Esophagus muscularis mucosa (tissue), 4 donors: ENCODE measurements around the gene APOLD1. TPM values are rescaled to one million over a fixed set of nuclear protein-coding genes. Genes with fewer than 3 reads are reported as not detected.
"Not testable (repeated sequence)": the region's sequence is repeated elsewhere in the genome, so short reads cannot be mapped to it uniquely, and the experiment has no call there.

ENCODE experiments used
- DNase-seq: peaks from one replicate; pipeline ENCODE4 v3.0.0-alpha.2; 2017; ENCODE audit errors: extremely low spot score
- H3K27ac ChIP-seq, 4 donors: fragments of 200-600 bp; sonication (generic); replicated peaks in 1 of 4; 1 replicate in 3 of 4; 2 replicates in 1 of 4; pipeline ENCODE4 v1.5.1; 2016 to 2019; ENCODE audit warnings: mild to moderate bottlenecking in 1 of 4
- H3K27me3 ChIP-seq, 4 donors: fragments of 200-600 bp; sonication (generic); one replicate each; pipeline versions ENCODE4 v1.5.1 to v1.6.0; 2016 to 2019
- H3K36me3 ChIP-seq, 4 donors: fragments of 200-600 bp; sonication (generic); one replicate each; pipeline ENCODE4 v1.5.1; 2016 to 2019
- H3K4me1 ChIP-seq, 4 donors: fragments of 200-600 bp; sonication (generic); one replicate each; pipeline ENCODE4 v1.5.1; 2016 to 2019
- H3K4me3 ChIP-seq, 4 donors: fragments of 200-600 bp; sonication (generic); 1 replicate in 2 of 4; 2 replicates in 2 of 4; pipeline ENCODE4 v1.5.1; 2016 to 2019; ENCODE audit warnings: mild to moderate bottlenecking in 4 of 4, moderate library complexity in 1 of 4
- H3K9me3 ChIP-seq, 4 donors: fragments of 200-600 bp; sonication (generic); 1 replicate in 3 of 4; 2 replicates in 1 of 4; pipeline ENCODE4 v1.5.1; 2016 to 2019
- CTCF ChIP-seq, 3 experiments: fragments of 200-600 bp in 2 of 3; fragments of 450-650 bp in 1 of 3; sonication (generic) in 2 of 3; IDR thresholded peaks; one replicate each; pipeline ENCODE4 v1.5.1; 2017 to 2019; ENCODE audit warnings: antibody characterized with exemption in 3 of 3, mild to moderate bottlenecking in 2 of 3, moderate library complexity in 1 of 3
- EP300 ChIP-seq: sonication (generic); formaldehyde crosslinking; IDR thresholded peaks from one replicate; pipeline ENCODE4 v1.6.1; 2017; ENCODE audit warnings: antibody characterized with exemption
- POLR2A ChIP-seq: fragments of 450-650 bp; IDR thresholded peaks from one replicate; pipeline ENCODE4 v1.6.1; 2017; ENCODE audit warnings: antibody characterized with exemption, moderate library complexity, mild to moderate bottlenecking, low read depth
- POLR2AphosphoS5 ChIP-seq, 2 donors: sonication (generic); formaldehyde crosslinking; IDR thresholded peaks; one replicate each; pipeline ENCODE4 v1.6.1; 2017; ENCODE audit warnings: antibody characterized with exemption in 2 of 2
- WGBS: methylation state at CpG from one replicate; pipeline ENCODE4 v1.1.5; 2018; 5-methylcytosine and 5-hydroxymethylcytosine counted together
- intact Hi-C: fragments of 100-400 bp; cut with DNase I; formaldehyde crosslinking; loops from one replicate; pipeline ENCODE4 v1.15.1; 2023
- total RNA-seq, 4 donors: library from RNA; depleted of rRNA; stranded (reverse); fragments of >200 nt; gene quantifications; one replicate each; pipeline versions ENCODE4 v1.1.0 to v1.2.1, GENCODE V29; 2016

Gene APOLD1
- total RNA-seq, 4 donors from 2014 or later: 13.3 to 49.4 (median 37.1) TPM

GRCh38 chr12:12813120-12814101, 28.0 kb downstream of the APOLD1 start, which contains the start of gene DDX47:
Gene DDX47 (plus strand): TSS chr12:12813346. CDS start chr12:12813368, 22 bp downstream.
- TF ChIP-seq POLR2AphosphoS5 (IDR thresholded peaks at IDR 0.05): peak; percentile 86 to 94
- TF ChIP-seq EP300: no peak
- no peak for TF ChIP-seq POLR2A
- TF ChIP-seq CTCF (IDR thresholded peaks at IDR 0.05): peak; percentile 98 to 100 (median 99)
- peak; percentile 99 for DNase-seq
- Histone ChIP-seq H3K27ac (peak within 1 kb of the TSS; percentile 69 to 84 (median 76)), H3K4me3 (peak within 1 kb of the TSS; percentile 71 to 97 (median 78)), H3K27me3 (no peaks in the 10 kb centered on the region), H3K4me1 (peaks cover 34 to 55% (median 42%) of the 10 kb centered on the region in 4 donors), H3K36me3 (peaks cover 0 to 21% (median 6%) of the 10 kb centered on the region in 4 donors), H3K9me3 (no peaks in the 10 kb centered on the region)
- WGBS: 6% methylated on average over 19 of the region's 35 CpGs
- intact Hi-C loops: loop anchor here (2.0 kb wide), 1 partner anchor 27 kb away; no protein-coding TSS in a partner anchor

GRCh38 chr12:12817616-12818015, 32.2 kb downstream of the APOLD1 start:
- intact Hi-C loops: no loop called here
- peaks cover 44 to 62% (median 58%) of the 10 kb centered on the region in 4 donors for H3K4me1 ChIP-seq
- 89% methylated on average over 7 of the region's 7 CpGs for WGBS
- TF ChIP-seq EP300 (no peak), POLR2AphosphoS5 (IDR thresholded peaks at IDR 0.05) (no peak)
- H3K27ac ChIP-seq: peak overlapping the region in 1 of 4 donors; percentile 24
- no peak overlapping the region for H3K4me3 ChIP-seq
- H3K36me3 ChIP-seq: peaks cover 16 to 44% (median 24%) of the 10 kb centered on the region in 4 donors
- no peak for DNase-seq
- H3K27me3 ChIP-seq: no peaks in the 10 kb centered on the region
- H3K9me3 ChIP-seq: no peaks in the 10 kb centered on the region

- H3K4me3 ChIP-seq: no peak overlapping the region
- TF ChIP-seq EP300 (no peak), CTCF (IDR thresholded peaks at IDR 0.05) (no peak), POLR2A (no peak), POLR2AphosphoS5 (IDR thresholded peaks at IDR 0.05) (no peak)
- intact Hi-C loops: no loop called here
- no peak for DNase-seq
- peaks cover 38 to 62% (median 52%) of the 10 kb centered on the region in 4 donors for H3K4me1 ChIP-seq
- H3K27me3 ChIP-seq: no peaks in the 10 kb centered on the region
- H3K27ac ChIP-seq: peak overlapping the region in 3 of 4 donors; percentile 66 to 69 (median 68)
- H3K36me3 ChIP-seq: peaks cover 27 to 55% (median 34%) of the 10 kb centered on the region in 4 donors
- no peaks in the 10 kb centered on the region for H3K9me3 ChIP-seq
- WGBS: 98% methylated on average over 4 of the region's 4 CpGs
Observed at GRCh38 chr12:12818701-12819100, 33.2 kb downstream of the APOLD1 start.

- TF ChIP-seq EP300 (no peak), POLR2A (no peak), POLR2AphosphoS5 (IDR thresholded peaks at IDR 0.05) (no peak), CTCF (IDR thresholded peaks at IDR 0.05) (no peak)
- intact Hi-C loops: no loop called here
- no peaks in the 10 kb centered on the region for H3K9me3 ChIP-seq
- peak overlapping the region; percentile 33 to 69 (median 67) for H3K27ac ChIP-seq
- H3K4me1 ChIP-seq: peaks cover 33 to 57% (median 46%) of the 10 kb centered on the region in 4 donors
- H3K36me3 ChIP-seq: peaks cover 32 to 60% (median 40%) of the 10 kb centered on the region in 4 donors
- DNase-seq: no peak
- no peak overlapping the region for H3K4me3 ChIP-seq
- WGBS: 86% methylated on average over 2 of the region's 2 CpGs
- H3K27me3 ChIP-seq: no peaks in the 10 kb centered on the region
Observed at GRCh38 chr12:12819221-12819620, 33.8 kb downstream of the APOLD1 start.

GRCh38 chr12:12819752-12820311, 34.4 kb downstream of the APOLD1 start:
- H3K36me3 ChIP-seq: peaks cover 38 to 66% (median 44%) of the 10 kb centered on the region in 4 donors
- H3K27ac ChIP-seq: peak overlapping the region; percentile 33 to 69 (median 67)
- no peaks in the 10 kb centered on the region for H3K27me3 ChIP-seq
- H3K9me3 ChIP-seq: no peaks in the 10 kb centered on the region
- WGBS: 14% methylated on average over 2 of the region's 2 CpGs
- H3K4me3 ChIP-seq: peak overlapping the region in 2 of 4 donors; percentile 7
- H3K4me1 ChIP-seq: peaks cover 27 to 51% (median 40%) of the 10 kb centered on the region in 4 donors
- intact Hi-C loops: no loop called here
- DNase-seq: no peak
- TF ChIP-seq POLR2A (no peak), CTCF (IDR thresholded peaks at IDR 0.05) (no peak), EP300 (no peak), POLR2AphosphoS5 (IDR thresholded peaks at IDR 0.05) (peak in 1 of 2 donors; percentile 27)

GRCh38 chr12:12820376-12820775, 34.9 kb downstream of the APOLD1 start:
- H3K9me3 ChIP-seq, H3K4me3 ChIP-seq, DNase-seq, intact Hi-C loops, H3K27me3 ChIP-seq: not testable (repeated sequence)
- Histone ChIP-seq H3K4me1 (peaks cover 25 to 45% (median 35%) of the 10 kb centered on the region in 4 donors), H3K27ac (peak overlapping the region in 3 of 4 donors; percentile 66 to 69 (median 68)), H3K36me3 (peaks cover 43 to 72% (median 48%) of the 10 kb centered on the region in 4 donors)
- WGBS: 97% methylated on average over 11 of the region's 11 CpGs
